GM11168 (cell line): Measurements from ENCODE around the gene CC2D2A.

Experiments used
- in situ Hi-C: fragments of 300-500 bp; cut with MboI; formaldehyde crosslinking; loops from one replicate; pipeline ENCODE4 v1.12.0; 2022; ENCODE audit warnings: low sequenced_read_pairs; ENCODE audit not compliant: unreplicated experiment

CC2D2A gene

GRCh38 chr4:15458616-15459015 lies 11.1 kb upstream of the CC2D2A start:
- in situ Hi-C loops, result no loop called here

GRCh38 chr4:15459706-15460105 lies 10.0 kb upstream of the CC2D2A start:
- in situ Hi-C loops, result no loop called here

GRCh38 chr4:15466596-15466995 lies 3.1 kb upstream of the CC2D2A start:
- in situ Hi-C loops, result no loop called here

GRCh38 chr4:15470128-15470475 lies 420 bp downstream of the CC2D2A start:
- in situ Hi-C loops, result no loop called here

GRCh38 chr4:15476396-15476795 lies 6.7 kb downstream of the CC2D2A start:
- in situ Hi-C loops, result no loop called here

- in situ Hi-C loops, result no loop called here
These were observed 9.0 kb downstream of the CC2D2A start for GRCh38 chr4:15478724-15479088.

GRCh38 chr4:15479089-15479912 lies 9.6 kb downstream of the CC2D2A start:
- in situ Hi-C loops, result no loop called here

- in situ Hi-C loops, result no loop called here
These were observed 10.2 kb downstream of the CC2D2A start for GRCh38 chr4:15479913-15480185.

GRCh38 chr4:15481961-15482745 lies 12.5 kb downstream of the CC2D2A start:
- in situ Hi-C loops, result no loop called here

GRCh38 chr4:15482842-15483241 lies 13.2 kb downstream of the CC2D2A start:
- in situ Hi-C loops, result no loop called here

GRCh38 chr4:15488136-15488535 lies 18.5 kb downstream of the CC2D2A start:
- in situ Hi-C loops, result no loop called here

GRCh38 chr4:15488658-15489470 lies 19.2 kb downstream of the CC2D2A start:
- in situ Hi-C loops, result no loop called here

GRCh38 chr4:15489551-15489950 lies 19.9 kb downstream of the CC2D2A start:
- in situ Hi-C loops, result no loop called here

- in situ Hi-C loops, result no loop called here
These were observed 23.7 kb downstream of the CC2D2A start for GRCh38 chr4:15493411-15493810.

GRCh38 chr4:15495621-15496020 lies 25.9 kb downstream of the CC2D2A start:
- in situ Hi-C loops, result no loop called here

- in situ Hi-C loops, result no loop called here
These were observed 28.7 kb downstream of the CC2D2A start for GRCh38 chr4:15498356-15498755.

- in situ Hi-C loops, result no loop called here
These were observed 31.0 kb downstream of the CC2D2A start for GRCh38 chr4:15500701-15501100.

- in situ Hi-C loops, result no loop called here
These were observed 32.3 kb downstream of the CC2D2A start for GRCh38 chr4:15501941-15502340.

GRCh38 chr4:15502384-15502783 lies 32.7 kb downstream of the CC2D2A start:
- in situ Hi-C loops, result no loop called here

GRCh38 chr4:15504041-15504440 lies 34.4 kb downstream of the CC2D2A start:
- in situ Hi-C loops, result no loop called here

- in situ Hi-C loops, result no loop called here
These were observed 36.8 kb downstream of the CC2D2A start for GRCh38 chr4:15506464-15506863.
